ENCODE results near the gene SMPD2. TPM values are rescaled to one million over a fixed set of nuclear protein-coding genes. Genes with fewer than 3 reads are reported as not detected.

SMPD2 gene
- total RNA-seq (2014; rRNA removed; shearing (Covaris generic)): 6.0 and 9.9 TPM in 2 replicates

DNA sequence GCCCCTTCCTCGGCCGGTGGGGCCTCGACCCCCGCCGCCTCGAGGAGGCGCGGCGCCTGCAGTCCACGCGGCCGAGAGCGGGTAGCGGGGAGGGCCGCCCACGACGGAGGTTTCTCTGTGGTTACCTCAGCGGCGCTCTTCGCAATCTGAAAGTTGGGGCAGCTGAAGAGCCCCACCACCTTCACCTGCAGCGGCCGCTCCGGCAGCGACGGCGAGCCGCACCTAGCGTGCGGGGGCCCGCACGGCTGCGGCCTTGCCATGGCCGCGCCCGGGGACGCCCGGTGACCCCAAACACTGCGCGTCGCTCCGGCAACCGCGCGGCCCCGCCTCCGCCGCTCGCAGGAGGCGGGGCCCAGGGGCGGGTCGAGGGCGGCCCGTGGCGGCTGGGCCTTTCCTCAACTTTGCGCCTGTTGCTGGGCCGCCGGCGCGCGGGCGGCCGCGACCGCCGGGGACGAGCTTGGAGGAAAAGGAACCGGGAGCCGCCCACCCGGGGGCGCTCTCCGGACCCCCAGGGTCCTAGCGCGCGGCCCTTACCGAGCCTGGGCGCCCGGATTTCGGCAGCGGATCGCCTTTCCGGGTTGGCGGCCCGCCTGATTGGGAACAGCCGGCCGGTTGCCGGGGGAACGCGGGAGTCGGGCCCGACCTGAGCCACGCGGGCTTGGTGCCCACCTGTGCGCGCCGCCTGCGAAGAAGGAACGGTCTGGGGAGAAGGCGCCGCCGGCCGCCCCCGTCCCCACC is at the start of gene SMPD2, which contains the start of gene PPIL6:
TSS of gene SMPD2 (plus strand) at position 394 of the 738 bp plus-strand sequence. CDS start 398 bp downstream, outside the sequence.
TSS of gene PPIL6 (minus strand) at position 298 of the 738 bp plus-strand sequence. CDS start at position 260, 38 bp downstream.
- Histone ChIP-seq H3K36me3 (peaks cover 39% of the 10 kb centered on the region), H3K4me3 (peak within 1 kb of the TSS; percentile 80)

DNA sequence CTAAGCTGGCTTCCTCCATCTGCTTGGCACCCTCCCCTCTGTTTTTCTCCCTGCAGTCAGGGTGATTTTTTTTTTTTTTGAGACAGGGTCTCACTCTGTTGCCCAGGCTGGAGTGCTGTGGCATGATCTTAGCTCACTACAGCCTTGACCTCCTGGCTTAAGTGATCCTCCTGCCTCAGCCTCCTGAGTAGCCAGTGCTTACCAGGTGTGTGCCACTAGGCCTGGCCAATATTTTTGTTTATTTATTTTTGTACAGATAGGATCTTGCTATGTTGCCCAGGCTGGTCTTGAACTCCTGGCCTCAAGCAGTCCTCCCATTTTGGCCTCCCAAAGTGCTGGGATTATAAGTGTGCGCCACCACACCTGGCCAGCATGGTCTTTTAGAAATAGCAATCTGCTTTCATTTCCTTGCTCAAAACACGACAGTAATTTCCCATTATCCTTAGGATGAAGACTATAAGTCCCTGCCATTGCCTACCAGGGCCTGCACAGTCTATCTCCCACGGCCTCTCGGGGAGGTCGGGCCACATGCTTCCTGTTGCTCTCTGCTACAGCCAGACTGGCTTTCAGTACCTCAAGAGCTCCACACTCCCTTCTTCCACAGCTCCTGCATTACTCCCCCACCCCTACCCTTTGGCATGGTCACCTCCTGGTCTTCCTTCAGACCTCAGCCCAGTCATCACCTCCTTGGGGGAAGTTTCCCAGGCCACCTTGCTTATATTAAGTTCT is 47.2 kb upstream of the SMPD2 start:
- Histone ChIP-seq H3K4me3 (no peak overlapping the region), H3K4me1 (replicated peaks) (no peaks in the 10 kb centered on the region), H3K27me3 (replicated peaks) (no peaks in the 10 kb centered on the region), H3K9me3 (replicated peaks) (no peaks in the 10 kb centered on the region), H3K36me3 (no peaks in the 10 kb centered on the region), H3K27ac (no peak overlapping the region)
- no peak for DNase-seq (ENCODE audit: low read depth in 1 of 2, low spot score in 2 of 2)

More for the DNA sequence above, at the start of gene SMPD2, which contains the start of gene PPIL6:
- H3K9me3 ChIP-seq (replicated peaks): no peaks in the 10 kb centered on the region
- H3K4me1 ChIP-seq (replicated peaks): peaks cover 15% of the 10 kb centered on the region
- peak within 1 kb of the TSS; percentile 69 for H3K27ac ChIP-seq
- peak; percentile 88 to 89 for DNase-seq (ENCODE audit: low read depth in 1 of 2, low spot score in 2 of 2)
- H3K27me3 ChIP-seq (replicated peaks): no peaks in the 10 kb centered on the region

DNA sequence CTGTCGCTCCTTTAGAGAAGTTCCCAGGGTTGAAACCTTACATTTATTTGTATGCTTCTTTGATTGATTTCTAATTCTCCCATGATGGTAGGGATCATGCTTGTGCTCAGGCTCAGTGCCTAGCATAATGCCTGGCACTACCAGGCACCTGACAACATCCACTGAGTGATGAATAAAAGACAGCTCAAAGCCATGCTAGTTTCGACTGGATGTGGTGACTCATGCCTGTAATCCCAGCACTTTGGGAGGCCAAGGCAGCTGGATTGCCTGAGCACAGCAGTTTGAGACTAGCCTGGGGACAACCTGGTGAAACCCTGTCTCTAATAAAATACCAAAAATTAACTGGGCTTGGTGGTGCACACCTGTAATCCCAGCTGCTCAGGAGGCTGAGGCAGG is 46.6 kb upstream of the SMPD2 start:
- DNase-seq (ENCODE audit: low read depth in 1 of 2, low spot score in 2 of 2): no peak
- no peak overlapping the region for H3K4me3 ChIP-seq
- no peak overlapping the region for H3K27ac ChIP-seq
- H3K36me3 ChIP-seq: no peaks in the 10 kb centered on the region
- H3K9me3 ChIP-seq (replicated peaks): no peaks in the 10 kb centered on the region
- no peaks in the 10 kb centered on the region for H3K27me3 ChIP-seq (replicated peaks)
- H3K4me1 ChIP-seq (replicated peaks): no peaks in the 10 kb centered on the region

GRCh38 chr6:109396046-109396718 is 44.3 kb upstream of the SMPD2 start:
- no peaks in the 10 kb centered on the region for H3K4me1 ChIP-seq (replicated peaks)
- no peak overlapping the region for H3K27ac ChIP-seq
- H3K27me3 ChIP-seq (replicated peaks): no peaks in the 10 kb centered on the region
- H3K9me3 ChIP-seq (replicated peaks): no peaks in the 10 kb centered on the region
- no peak overlapping the region for H3K4me3 ChIP-seq
- H3K36me3 ChIP-seq: no peaks in the 10 kb centered on the region
- DNase-seq (ENCODE audit: low read depth in 1 of 2, low spot score in 2 of 2): no peak

DNA sequence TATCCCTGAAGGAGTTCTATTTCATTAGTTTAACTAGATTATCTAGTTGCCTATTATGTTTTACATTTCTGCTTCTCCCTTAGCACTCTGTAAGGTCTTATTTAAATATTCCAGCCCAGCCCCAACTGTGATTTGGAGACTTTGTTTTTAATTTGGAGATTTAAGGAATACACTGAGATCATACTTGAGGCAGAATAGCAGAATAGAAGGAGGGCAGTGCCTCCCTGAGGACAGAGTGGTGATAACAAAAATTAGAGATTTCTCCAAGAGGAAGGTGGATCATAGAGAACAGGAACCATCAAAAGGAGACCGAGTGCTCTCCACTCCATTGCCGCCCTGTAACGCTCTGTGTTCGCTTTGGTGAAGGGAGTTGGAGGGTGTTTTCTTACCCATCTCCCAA is 43.5 kb upstream of the SMPD2 start:
- Histone ChIP-seq H3K27me3 (replicated peaks) (no peaks in the 10 kb centered on the region), H3K27ac (no peak overlapping the region), H3K4me3 (no peak overlapping the region), H3K4me1 (replicated peaks) (no peaks in the 10 kb centered on the region), H3K9me3 (replicated peaks) (no peaks in the 10 kb centered on the region), H3K36me3 (no peaks in the 10 kb centered on the region)
- no peak for DNase-seq (ENCODE audit: low read depth in 1 of 2, low spot score in 2 of 2)

GRCh38 chr6:109406196-109406595 is 34.3 kb upstream of the SMPD2 start:
- Histone ChIP-seq H3K4me1 (replicated peaks) (no peaks in the 10 kb centered on the region), H3K27me3 (replicated peaks) (peaks cover 13% of the 10 kb centered on the region), H3K9me3 (replicated peaks) (no peaks in the 10 kb centered on the region), H3K4me3 (no peak overlapping the region), H3K36me3 (no peaks in the 10 kb centered on the region), H3K27ac (no peak overlapping the region)
- no peak for DNase-seq (ENCODE audit: low read depth in 1 of 2, low spot score in 2 of 2)

GRCh38 chr6:109411034-109411433 is 29.5 kb upstream of the SMPD2 start:
- Histone ChIP-seq H3K4me3 (no peak overlapping the region), H3K9me3 (replicated peaks) (no peaks in the 10 kb centered on the region), H3K27ac (no peak overlapping the region), H3K4me1 (replicated peaks) (no peaks in the 10 kb centered on the region), H3K36me3 (no peaks in the 10 kb centered on the region), H3K27me3 (replicated peaks) (peaks cover 6% of the 10 kb centered on the region; the same call in 1 of the 2 replicates)
- DNase-seq (ENCODE audit: low read depth in 1 of 2, low spot score in 2 of 2): no peak

- DNase-seq (ENCODE audit: low read depth in 1 of 2, low spot score in 2 of 2): no peak
- no peak overlapping the region for H3K4me3 ChIP-seq
- no peak overlapping the region for H3K27ac ChIP-seq
- H3K4me1 ChIP-seq (replicated peaks): no peaks in the 10 kb centered on the region
- H3K36me3 ChIP-seq: no peaks in the 10 kb centered on the region
- no peaks in the 10 kb centered on the region for H3K9me3 ChIP-seq (replicated peaks)
- H3K27me3 ChIP-seq (replicated peaks): no peaks in the 10 kb centered on the region
Measured at GRCh38 chr6:109417646-109418045, 22.9 kb upstream of the SMPD2 start.

DNA sequence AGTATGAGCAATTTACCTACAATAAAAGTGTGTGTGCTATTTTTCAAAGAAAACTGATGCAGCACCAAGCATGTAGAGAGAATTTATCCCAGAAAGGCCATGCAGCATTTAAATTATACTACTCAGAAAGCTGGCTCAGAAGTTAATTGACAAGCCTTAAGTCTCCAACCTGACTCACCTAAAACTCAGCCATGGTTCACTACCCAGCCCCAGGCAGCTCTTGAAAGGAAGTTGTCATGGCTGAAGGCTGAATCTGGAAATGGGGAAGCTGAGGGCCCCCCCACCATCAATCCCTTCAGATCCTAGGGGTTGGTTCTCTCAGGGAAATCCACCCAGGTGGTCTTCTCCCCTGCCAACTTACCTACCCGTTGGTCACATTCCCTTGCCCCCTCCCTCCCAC is 19.8 kb upstream of the SMPD2 start:
- DNase-seq (ENCODE audit: low read depth in 1 of 2, low spot score in 2 of 2): no peak
- H3K36me3 ChIP-seq: no peaks in the 10 kb centered on the region
- no peaks in the 10 kb centered on the region for H3K4me1 ChIP-seq (replicated peaks)
- no peaks in the 10 kb centered on the region for H3K27me3 ChIP-seq (replicated peaks)
- H3K27ac ChIP-seq: no peak overlapping the region
- no peak overlapping the region for H3K4me3 ChIP-seq
- H3K9me3 ChIP-seq (replicated peaks): no peaks in the 10 kb centered on the region

DNA sequence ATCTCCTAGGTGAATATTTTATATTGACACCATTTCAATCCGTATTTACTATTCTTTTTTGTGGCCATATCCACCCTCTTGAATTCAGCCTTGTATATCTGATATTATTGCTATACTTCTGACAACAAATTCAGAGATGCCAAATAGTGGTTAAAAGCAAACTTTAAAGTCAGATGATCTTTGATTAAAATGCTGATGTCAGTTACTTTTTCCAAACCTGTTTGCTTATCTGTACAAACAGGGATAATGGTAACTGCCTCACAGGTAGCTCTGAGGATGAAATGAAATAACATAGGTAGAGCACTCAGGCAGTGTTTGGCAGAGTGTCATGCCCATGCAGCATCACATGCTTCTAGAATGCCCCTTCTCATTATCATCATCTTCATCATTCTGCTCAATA is 19.3 kb upstream of the SMPD2 start:
- H3K27ac ChIP-seq: no peak overlapping the region
- no peaks in the 10 kb centered on the region for H3K4me1 ChIP-seq (replicated peaks)
- H3K27me3 ChIP-seq (replicated peaks): no peaks in the 10 kb centered on the region
- H3K36me3 ChIP-seq: no peaks in the 10 kb centered on the region
- DNase-seq (ENCODE audit: low read depth in 1 of 2, low spot score in 2 of 2): no peak
- H3K9me3 ChIP-seq (replicated peaks): no peaks in the 10 kb centered on the region
- H3K4me3 ChIP-seq: no peak overlapping the region

DNA sequence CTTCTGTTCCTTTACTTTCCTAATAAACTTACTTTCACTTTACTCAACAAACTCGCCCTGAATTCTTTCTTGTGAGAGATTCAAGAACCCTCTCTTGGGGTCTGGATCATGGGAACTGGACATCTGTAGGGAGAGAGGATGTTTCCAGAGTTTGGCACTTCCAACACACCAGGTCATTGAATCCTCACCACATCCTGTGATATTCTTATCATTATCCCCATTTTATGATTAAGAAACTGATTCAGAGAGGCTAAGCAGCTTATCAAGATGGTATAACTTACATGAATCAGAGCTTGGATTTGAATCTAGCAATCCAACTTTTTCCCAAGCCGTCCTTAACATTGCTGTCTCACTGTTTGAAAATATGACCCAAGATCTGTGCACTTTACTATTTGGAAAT is 15.6 kb upstream of the SMPD2 start:
- H3K27me3 ChIP-seq (replicated peaks): no peaks in the 10 kb centered on the region
- H3K4me3 ChIP-seq: no peak overlapping the region
- peaks cover 7% of the 10 kb centered on the region; the same call in 1 of the 2 replicates for H3K4me1 ChIP-seq (replicated peaks)
- H3K27ac ChIP-seq: no peak overlapping the region
- no peak for DNase-seq (ENCODE audit: low read depth in 1 of 2, low spot score in 2 of 2)
- H3K36me3 ChIP-seq: no peaks in the 10 kb centered on the region
- no peaks in the 10 kb centered on the region for H3K9me3 ChIP-seq (replicated peaks)

DNA sequence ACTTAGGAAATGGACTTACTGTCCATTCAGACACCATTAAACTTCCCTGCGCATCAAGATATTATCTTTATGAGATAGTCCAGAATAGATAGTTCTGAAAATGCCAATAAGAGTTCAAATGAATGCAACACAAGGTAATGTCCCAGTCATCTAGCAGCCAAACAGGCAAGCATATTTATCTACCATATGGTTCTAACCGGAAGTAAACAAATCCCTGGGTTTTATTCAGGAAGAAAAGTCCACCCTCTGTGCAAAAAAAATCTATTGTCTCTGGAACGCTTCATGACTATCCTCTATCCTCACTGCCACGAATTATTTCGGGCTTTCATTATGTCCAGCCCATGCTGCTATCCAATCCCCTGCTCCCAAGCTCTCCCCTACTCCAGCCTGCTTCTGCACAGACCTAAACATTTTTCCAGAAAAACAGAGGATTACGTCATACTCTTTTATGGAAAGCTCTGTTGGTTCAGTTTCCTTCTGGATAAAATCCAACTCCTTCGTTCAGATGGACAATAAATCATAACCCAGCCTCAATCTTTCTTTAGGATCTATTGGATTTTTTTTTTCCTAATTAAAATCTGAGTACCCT is 11.5 kb upstream of the SMPD2 start:
- Histone ChIP-seq H3K4me3 (no peak overlapping the region), H3K4me1 (replicated peaks) (peaks cover 7% of the 10 kb centered on the region; the same call in 1 of the 2 replicates), H3K9me3 (replicated peaks) (no peaks in the 10 kb centered on the region), H3K27ac (no peak overlapping the region), H3K36me3 (no peaks in the 10 kb centered on the region), H3K27me3 (replicated peaks) (no peaks in the 10 kb centered on the region)
- no peak for DNase-seq (ENCODE audit: low read depth in 1 of 2, low spot score in 2 of 2)

DNA sequence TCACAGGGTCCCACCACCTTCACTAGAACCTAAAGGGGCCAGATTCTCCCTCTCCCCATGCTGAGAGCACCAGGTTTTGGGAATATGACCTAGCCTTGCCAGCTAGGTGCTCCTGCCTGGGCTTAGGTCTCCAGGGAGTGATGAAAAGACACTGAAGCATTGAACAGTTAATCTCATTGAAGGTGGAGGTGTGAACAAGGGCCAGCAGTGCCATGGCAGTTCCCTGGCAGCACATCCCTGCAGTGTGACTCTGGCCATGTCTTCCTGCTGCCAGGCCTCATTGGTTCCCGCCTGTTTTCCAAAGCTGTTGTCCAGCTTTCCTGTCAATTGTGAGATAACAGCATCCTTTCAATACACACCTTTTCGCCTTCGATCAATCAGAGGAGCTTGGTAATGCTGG is 11.0 kb upstream of the SMPD2 start:
- peaks cover 7% of the 10 kb centered on the region; the same call in 1 of the 2 replicates for H3K4me1 ChIP-seq (replicated peaks)
- no peaks in the 10 kb centered on the region for H3K9me3 ChIP-seq (replicated peaks)
- H3K36me3 ChIP-seq: no peaks in the 10 kb centered on the region
- no peak overlapping the region for H3K4me3 ChIP-seq
- no peak for DNase-seq (ENCODE audit: low read depth in 1 of 2, low spot score in 2 of 2)
- no peak overlapping the region for H3K27ac ChIP-seq
- no peaks in the 10 kb centered on the region for H3K27me3 ChIP-seq (replicated peaks)
